SKM-1 treated with dmso at 0.1 percent for 144 hours (cell line): ENCODE measurements around the gene OSGIN1.

Experiments used
- DNase-seq: peaks from one replicate; lab custom pipeline; 2025; ENCODE audit not compliant: unreplicated experiment; lab: John Stamatoyannopoulos, UW

Gene OSGIN1

DNA sequence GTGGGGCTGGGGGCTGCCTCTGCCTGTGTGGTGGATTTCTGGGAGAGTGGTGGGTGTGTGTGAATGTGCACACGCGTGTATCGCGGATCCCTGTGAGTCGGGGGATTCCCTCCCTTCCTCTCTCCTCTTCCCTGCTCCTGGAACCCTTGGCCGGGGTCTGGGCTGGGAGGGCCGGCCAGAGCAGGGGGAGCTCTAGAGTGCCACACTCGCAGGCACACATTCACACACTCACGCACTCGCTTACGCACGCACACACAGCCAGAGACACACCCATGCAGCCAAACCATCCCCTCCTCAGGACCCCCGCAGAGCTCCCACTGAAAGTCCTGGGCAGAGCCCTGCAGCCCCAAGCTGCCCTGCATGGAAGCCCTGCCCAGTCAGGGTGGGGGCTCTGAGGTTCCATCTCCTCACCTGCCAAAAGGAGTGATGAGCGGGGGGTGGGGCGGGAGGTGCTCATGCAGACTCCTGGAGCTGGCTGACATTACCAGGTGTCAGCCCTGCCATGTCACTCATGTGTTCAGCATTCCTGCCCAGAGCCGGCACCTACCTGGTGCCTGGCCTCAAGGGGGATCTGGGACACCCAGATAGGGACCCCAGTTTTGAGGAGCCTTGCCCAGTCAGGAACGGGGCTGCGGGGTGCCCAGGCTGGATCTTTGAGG, 16.9 kb downstream of the OSGIN1 start:
- no peak for DNase-seq

GRCh38 chr16:83970430-83970815, 17.4 kb downstream of the OSGIN1 start:
- DNase-seq, result no peak

- no peak for DNase-seq
Measured at GRCh38 chr16:83971165-83972130, 18.4 kb downstream of the OSGIN1 start.

DNA sequence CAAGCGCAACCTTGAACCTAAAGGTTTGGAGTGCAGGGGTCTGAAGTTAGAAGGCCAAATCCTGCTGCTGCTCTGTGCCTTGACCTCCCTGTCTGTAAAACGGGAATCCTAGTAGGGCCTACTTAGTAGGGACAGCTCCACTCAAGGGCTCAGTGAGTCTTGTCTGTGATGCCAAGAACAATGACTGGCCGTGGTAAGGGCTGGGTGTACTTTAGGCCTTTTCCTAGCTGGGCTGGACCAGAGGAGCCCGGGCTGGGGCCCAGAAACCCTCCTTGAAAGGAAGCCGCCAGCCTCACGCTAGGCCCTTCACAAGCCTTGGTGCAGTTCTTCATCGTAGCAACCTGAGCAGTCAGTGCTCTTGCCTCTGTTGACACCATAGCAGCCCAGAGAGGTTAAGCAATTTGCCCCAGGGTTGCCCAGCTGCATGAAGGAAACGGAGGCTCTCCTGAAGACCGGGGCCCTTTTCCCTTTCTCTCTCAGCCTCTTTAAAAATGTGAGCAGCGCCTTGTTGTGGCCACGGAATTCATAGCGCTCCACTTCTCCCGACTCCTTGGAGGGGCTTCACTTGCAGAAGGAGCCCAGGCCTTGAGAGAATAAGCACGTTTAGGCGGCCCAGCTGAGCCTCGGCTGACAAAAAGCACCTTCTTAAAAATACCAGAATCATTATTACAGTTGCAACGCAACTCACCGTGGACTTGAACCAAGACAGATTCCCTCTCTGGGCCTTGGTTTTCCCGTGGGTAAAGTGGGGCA, 19.4 kb downstream of the OSGIN1 start:
- no peak for DNase-seq

- DNase-seq, result no peak
Measured at GRCh38 chr16:83973077-83973476, 20.0 kb downstream of the OSGIN1 start.

GRCh38 chr16:83973581-83974385, 20.7 kb downstream of the OSGIN1 start:
- no peak for DNase-seq

GRCh38 chr16:83974475-83974874, 21.4 kb downstream of the OSGIN1 start:
- no peak for DNase-seq

GRCh38 chr16:83975590-83976260, 22.7 kb downstream of the OSGIN1 start:
- DNase-seq, result no peak

DNA sequence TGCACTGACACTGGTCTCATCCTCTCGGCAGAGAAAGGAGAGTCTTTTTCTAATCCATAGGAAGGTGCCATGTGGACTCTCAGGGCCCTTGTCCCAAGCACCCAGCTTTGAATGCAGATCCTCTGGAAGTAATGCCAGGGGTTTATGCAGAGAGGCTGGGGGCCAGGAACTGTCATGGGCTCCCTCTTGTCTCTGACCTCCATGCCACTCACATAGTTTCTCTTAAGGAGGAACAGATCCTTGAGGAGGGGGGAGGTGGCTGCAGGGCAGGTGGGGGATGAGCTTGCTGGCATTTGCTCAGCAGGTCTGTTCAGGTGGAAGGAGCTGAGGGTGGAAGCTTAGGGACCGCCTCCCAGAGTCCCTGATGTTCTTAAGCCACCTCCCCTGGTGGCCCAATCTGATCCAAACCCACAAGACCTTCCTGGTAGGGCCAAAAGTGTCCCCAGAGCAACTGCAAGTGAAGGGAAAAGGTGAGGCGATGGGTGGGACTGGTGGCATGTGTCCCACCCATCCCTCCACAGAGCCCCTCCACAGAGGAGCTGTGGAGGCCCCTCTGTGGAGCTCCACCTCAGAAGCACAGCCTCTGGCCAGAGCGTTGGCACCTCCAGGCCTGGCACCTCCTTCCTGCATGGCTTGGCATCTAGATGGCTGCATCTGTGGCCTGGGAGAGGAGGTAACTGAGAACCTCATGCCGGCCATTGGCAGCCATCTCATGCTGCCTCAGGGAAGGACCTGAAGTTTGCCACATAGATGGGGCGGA, 24.2 kb downstream of the OSGIN1 start:
- no peak for DNase-seq

- DNase-seq, result no peak
Measured at GRCh38 chr16:83978401-83978904, 25.4 kb downstream of the OSGIN1 start.

DNA sequence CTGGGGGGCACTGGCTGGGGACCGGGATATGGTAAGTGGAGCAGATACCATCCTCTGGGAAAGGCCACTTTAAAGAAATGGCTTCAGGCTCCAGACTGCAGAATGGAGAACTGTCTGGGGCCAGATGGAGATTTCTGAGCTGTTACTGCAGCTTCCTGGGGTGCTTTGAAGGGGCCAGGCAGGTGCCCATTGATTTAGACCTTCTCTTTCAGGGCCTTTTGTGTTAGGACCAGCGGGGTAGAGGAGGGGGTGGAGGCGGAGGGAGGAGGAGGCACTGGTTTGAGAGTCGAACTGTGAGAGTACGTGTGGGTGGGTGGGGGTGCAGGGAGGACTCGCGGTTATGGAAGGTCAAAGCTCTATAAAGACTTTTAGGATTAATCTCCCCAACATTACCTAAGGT, 26.4 kb downstream of the OSGIN1 start:
- no peak for DNase-seq

DNA sequence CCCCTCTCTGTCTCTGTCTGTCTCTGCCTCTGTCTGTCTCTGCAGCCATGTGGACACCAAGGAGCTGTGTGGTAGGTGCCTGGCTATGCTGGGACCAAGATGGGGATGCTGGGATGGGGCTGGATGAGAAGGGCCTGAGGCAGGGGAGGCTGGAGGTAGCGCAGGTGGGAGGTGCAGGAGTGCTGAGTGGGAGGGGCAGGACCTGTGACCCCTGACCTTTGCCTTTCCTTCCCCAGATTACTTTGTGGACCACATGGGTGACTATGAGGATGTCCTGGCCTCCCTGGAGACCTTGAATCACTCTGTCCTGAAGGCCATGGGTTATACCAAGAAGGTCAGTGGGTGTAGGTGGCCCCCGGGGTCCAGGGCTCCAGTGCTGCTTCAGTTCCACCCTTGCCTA, 27.8 kb downstream of the OSGIN1 start:
- DNase-seq, result no peak

DNA sequence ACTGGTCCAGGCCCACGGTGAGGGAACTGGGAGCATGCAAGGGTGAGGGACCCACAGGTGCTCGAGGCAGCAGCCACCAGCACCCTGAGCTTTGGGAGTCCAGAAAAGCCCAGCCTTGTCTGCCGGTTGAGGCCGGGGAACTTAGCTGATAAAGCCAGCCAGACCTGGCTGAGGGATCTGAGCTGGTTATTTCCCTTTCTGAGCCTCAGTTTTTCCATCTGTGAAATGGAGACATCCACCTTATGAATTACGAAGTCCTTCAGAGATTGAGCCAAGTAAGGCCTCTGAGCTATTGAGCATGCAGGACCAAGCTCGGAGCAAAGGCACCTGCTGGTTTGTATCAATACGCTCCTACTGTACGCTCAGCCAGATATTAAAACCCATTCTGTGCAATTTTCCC, 28.8 kb downstream of the OSGIN1 start:
- DNase-seq, result no peak

GRCh38 chr16:83983491-83983890, 30.5 kb downstream of the OSGIN1 start:
- DNase-seq, result no peak

DNA sequence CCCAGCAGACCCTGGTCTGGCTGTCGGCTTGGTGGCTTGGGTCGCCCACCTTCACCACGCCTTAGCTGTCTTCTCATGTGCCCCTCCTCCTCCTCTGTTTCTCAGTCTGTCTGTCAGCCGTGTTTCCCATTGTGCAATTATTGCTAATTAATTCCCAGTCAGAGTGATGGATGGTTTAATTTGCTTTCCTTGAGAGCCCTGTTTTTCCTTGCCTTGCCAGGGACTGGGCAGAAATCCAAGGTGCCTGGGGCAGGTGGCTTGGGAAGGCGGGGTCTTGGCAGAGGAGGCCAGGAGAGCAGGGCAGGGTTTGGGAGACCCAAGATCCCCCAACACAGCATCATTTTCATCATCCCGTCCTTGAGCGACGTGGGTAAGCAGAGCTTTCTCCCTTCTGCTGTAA, 36.3 kb downstream of the OSGIN1 start:
- no peak for DNase-seq

GRCh38 chr16:83990492-83990891, 37.5 kb downstream of the OSGIN1 start:
- no peak for DNase-seq

DNA sequence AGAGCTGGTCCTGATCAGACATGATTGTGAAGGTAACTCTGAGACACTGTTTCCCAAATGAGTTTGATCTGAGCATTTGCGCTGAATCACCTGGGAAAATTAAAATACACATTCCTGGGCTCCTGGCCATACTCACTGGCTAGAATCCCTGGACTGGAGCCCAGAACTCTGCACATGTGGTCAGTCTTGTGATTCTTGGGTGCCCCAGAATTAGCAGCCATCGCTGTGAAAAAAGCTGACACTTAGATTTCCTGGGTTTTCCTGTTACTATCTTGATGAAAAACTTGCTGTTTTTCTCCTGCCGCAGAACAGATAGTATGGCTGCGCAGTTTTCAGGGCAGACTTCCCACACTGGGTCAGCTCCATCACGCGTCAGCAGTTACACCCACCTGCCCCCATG, 39.6 kb downstream of the OSGIN1 start:
- DNase-seq, result no peak

DNA sequence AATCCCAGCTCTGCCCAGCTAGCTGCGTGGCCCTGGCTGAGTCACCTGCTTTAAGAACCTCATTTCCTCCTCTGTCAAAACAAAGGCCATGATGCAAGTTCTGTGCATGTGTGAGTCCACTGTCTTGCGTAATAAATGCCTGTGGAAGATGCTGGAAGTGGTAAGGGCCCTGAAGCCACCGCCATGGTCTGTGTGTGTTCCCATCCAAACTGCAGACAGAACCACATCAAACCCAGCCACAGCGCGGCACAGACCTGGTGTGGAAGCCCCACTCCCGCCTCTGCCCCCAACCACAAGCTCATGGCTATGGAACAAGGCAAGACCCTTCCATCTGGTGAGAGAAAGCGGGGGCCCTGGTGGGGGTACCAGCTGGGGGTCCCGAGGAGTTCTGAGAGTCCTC, 41.0 kb downstream of the OSGIN1 start:
- peak; percentile 90 for DNase-seq

GRCh38 chr16:83994703-83995102, 41.7 kb downstream of the OSGIN1 start:
- DNase-seq, result no peak
